HG02763 (cell line): ENCODE data around the gene SNRK.
"Not testable (repeated sequence)": the region's sequence is repeated elsewhere in the genome, so short reads cannot be mapped to it uniquely, and the experiment has no call there.

Source experiments
- ATAC-seq: cut with Tn5 transposase; IDR thresholded peaks from one replicate; pipeline ENCODE4 v1.9.1; 2021; ENCODE audit warnings: mild to moderate bottlenecking, moderate library complexity; ENCODE audit not compliant: unreplicated experiment

SNRK gene

GRCh38 chr3:43345877-43346276 lies 59.5 kb downstream of the SNRK start:
- ATAC-seq = no peak

GRCh38 chr3:43346978-43347749 lies 60.8 kb downstream of the SNRK start:
- no peak for ATAC-seq

- no peak for ATAC-seq
Observed at GRCh38 chr3:43347774-43348173, 61.4 kb downstream of the SNRK start.

DNA sequence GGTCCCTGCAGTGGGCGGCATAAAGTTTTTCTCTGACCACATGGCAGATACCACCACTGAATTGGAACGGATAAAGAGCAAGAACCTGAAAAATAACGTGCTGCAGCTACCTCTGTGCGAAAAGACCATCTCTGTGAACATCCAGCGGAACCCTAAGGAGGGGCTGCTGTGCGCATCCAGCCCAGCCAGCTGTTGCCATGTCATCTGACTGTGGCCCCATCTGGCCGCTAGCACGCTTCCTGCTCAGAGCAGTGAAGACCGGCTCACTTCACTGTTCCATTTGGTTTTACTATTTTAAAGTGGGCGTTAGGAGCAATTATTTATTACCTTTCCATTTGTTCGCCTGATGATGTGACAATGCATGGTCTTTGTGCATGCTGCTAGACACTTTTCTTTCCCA lies 62.0 kb downstream of the SNRK start:
- ATAC-seq = no peak

GRCh38 chr3:43348852-43349574 lies 62.7 kb downstream of the SNRK start:
- no peak for ATAC-seq

DNA sequence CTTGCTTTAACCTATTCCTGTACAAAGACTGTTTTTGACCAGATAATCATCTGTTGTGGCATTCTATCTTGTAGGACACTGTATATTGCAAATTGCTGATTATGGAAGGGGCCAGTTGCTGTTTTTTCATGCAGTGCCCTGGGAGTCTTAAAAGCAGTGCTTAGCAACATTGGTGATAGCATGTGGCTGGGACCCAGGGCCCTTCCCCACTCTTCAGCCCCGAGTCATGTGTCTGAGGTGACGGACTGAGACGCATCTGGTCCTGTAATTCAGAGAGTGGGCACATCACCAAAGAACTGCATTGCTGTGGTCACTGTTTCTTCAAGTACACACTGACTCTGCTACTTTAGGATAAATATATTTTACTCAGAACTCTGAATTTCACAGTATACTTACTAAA lies 63.4 kb downstream of the SNRK start:
- no peak for ATAC-seq

DNA sequence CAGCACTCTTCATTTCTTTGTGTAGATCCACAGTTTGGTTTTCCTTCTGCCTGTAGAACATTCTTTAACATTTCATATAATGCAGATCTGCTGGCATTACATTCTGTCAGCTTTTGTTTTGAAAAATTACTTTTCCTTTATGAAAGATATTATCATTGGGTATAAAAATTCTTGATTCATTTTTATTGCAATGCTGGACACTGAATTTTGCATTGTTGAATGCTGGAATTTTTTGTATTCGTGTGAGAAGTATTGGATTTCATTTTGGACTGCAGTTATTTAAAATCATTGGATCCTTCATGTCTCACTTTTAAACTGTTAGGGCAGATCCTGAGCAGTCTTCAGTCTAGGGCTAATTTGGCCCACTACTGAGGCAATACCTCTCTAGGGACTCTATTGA lies 67.1 kb downstream of the SNRK start:
- no peak for ATAC-seq

GRCh38 chr3:43353923-43354670 lies 67.8 kb downstream of the SNRK start:
- ATAC-seq = no peak

DNA sequence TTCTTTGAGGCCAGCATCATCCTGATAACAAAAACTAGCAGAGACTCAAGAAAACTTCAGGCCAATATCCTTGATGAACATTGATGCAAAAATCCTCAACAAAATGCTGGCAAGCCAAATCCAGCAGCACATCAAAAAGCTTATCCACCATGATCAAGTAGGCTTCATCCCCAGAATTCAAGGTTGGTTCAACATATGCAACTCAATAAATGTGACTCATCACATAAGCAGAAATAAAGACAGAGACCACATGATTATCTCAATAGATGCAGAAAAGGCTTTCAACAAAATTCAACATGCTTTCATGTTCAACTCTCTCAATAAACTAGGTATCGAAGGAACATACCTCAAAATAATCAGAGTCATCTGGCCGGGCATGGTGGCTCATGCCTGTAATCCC lies 69.7 kb downstream of the SNRK start:
- not testable (repeated sequence) for ATAC-seq

- no peak for ATAC-seq
Observed at GRCh38 chr3:43361077-43361476, 74.7 kb downstream of the SNRK start.

GRCh38 chr3:43362183-43362582 lies 75.8 kb downstream of the SNRK start:
- no peak for ATAC-seq

- ATAC-seq = no peak
Observed at GRCh38 chr3:43362961-43363360, 76.6 kb downstream of the SNRK start.

DNA sequence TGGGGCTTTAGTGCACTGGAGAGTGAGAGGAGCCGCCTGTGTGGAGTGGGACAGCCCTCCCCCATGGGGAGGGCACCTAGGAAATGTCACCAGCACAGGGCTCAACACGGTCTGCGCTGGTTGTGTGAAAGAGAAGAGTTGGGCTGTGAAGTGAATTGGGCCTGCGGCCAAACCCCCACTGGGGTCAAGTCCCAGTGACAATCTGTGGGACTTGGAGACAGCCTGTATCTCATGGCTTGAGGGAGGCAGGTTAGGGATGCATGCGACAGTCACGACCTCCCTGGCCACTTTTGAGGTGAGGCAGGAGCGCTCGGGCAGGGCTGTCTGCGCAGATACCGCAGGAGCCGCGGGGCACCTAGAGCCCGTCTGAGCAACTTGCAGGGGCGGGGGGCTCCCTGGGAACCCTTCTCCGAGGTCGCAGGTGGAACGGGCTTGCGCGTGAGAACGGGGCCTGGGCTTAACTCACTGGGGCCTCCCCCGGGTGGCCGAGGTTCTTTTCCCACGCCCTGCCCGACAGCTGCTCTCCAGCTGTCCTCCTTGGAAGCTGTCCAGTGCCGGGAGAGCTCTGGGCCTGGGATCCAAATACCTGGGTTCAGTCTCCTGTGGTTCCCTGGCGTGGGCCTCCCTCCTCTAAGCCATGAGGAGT lies 77.4 kb downstream of the SNRK start:
- ATAC-seq = no peak

DNA sequence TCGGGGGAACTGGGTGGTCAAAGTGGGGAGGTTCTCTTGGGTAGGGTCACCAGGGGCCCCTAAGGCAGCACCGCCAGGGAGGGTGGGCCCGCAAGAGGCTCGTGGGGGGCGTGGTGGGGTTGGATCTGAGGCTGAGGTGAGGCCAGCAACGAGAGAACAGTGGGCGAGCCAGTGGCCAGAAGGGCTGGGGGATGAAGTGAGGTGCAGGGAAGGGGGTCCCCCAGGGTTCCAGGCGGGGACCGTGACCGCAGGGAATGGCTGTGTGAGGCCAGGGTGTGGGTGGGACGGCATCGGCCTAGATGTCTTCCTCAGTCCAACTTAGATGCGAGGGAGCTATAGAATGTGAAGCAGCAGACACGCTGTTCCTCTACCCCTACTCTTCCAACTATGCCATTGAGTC lies 78.2 kb downstream of the SNRK start:
- ATAC-seq = no peak

- ATAC-seq = no peak
Observed at GRCh38 chr3:43364926-43365325, 78.6 kb downstream of the SNRK start.

DNA sequence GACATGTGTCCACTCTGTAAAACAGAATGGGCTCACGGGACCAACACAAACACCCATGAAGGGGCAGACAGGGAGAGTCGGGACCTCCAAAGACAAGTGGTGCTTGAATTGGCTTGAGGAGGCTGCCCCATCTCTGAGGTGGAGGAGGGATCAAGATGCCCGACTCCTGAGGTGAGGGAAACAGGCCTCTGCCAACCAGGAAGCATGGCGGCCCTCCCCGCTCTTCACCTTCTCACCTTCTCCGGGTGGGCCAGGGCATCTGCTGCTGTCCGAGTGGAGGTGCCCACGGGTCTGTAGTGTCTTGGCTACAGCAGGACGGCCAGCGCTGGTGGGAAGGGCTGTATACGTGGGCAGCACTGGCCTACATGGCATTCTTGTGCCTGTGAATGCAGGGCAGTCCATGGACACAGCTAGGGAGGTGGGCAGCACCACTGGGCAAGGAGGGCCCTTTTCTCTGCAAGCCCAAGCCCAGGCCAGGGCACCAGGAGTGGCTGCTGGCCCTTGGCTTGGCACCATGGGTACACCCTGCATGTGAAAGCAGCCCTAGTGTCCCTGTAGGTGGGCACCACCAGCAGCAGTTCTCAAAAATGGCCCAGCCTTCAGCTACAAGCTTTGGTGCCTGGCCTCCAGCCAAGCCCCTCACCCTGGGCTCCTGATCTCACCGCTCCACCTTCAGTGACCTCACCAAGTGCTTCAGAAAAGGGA lies 79.4 kb downstream of the SNRK start:
- no peak for ATAC-seq

GRCh38 chr3:43366481-43366880 lies 80.1 kb downstream of the SNRK start:
- ATAC-seq = no peak

GRCh38 chr3:43366885-43367284 lies 80.5 kb downstream of the SNRK start:
- no peak for ATAC-seq

DNA sequence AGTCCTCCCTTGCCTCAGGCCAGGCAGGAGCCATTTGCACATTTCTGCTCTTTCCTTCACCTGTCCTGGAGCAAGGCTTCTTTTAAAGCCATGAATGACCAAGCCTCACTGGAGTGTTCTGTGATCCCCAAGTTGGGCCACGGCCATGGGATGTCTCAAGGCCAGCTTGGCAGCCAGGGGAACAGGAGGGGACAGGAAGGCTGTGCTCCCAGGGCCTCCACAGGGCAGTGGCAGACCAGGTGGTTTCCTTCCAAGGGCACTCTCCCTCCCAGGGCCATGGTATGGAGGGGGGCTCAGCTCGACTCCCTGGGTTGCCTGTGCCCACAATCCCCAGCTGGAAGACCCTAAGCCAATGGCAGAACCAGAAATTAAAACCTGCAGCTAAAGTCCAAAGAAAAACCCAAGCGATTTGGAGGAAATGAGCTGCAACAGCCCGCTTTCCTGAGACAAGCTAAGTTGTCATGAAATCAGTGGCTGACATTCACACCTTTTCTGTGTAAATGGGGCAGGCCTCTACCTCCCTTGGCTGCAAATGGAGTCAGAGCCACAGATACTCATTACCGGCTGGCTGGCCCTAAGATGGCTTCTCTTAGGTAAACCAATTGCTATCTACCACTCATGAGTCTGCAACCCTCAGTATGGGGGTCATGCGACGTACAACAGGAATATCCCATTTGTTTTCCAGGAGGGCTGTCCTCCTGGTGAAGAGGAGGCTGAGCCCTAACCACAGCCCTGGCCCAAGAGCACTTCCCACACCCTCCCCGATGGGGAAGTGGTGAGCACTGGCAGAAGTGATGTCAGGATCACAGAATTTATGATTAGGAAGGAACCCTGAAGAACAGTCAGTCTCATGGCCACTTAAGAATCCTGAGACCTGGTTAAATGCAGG lies 83.3 kb downstream of the SNRK start:
- no peak for ATAC-seq
